Activated naive CD8-positive, alpha-beta T cell treated with anti-CD3 and anti-CD28 coated beads, Interleukin-2, amount 50 U/mL, for 16 hours (primary cell): ENCODE data around the gene UNC13C.

Source experiments
- DNase-seq: peaks from one replicate; pipeline ENCODE4 v3.0.0-alpha.2; 2020; ENCODE audit warnings: low read depth, low spot score

Gene UNC13C

DNA sequence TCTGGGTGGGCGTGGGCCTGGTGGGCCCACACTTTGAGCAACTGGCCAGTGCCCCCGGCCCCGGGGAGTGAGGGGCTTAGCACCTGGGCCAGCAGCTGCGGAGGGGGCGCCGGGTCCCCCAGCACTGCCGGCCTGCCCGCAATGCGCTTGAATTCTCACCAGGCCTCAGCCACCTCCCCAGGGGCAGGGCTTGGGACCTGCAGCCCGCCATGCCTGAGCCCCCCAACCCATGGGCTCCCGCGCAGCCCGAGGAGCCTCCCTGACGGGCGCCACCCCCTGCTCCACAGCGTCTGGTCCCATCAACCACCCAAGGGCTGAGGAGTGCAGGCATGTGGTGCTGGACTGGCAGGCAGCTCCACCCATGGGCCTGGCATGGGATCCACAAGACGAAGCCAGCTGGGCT lies 484.3 kb downstream of the UNC13C start:
- DNase-seq: no peak

DNA sequence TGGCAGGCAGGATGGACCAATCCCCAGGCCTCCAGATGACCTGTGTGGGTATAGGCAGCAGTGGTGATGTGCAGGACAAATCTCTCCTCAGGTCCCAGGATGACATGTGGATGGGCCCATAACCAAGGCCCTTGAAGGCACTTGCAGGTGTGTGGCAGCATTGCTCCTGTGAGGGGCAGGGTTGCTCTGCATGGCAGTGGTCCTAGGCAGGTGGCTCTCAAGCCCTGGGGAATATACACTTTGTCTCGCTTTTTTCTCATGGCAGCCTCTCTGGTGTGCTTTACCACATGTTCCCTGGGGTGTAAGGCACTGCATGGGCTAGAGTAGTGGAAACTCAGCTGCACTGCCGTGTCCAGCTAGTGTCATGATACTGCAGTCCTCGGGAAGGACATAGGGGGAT lies 503.6 kb downstream of the UNC13C start:
- no peak for DNase-seq

DNA sequence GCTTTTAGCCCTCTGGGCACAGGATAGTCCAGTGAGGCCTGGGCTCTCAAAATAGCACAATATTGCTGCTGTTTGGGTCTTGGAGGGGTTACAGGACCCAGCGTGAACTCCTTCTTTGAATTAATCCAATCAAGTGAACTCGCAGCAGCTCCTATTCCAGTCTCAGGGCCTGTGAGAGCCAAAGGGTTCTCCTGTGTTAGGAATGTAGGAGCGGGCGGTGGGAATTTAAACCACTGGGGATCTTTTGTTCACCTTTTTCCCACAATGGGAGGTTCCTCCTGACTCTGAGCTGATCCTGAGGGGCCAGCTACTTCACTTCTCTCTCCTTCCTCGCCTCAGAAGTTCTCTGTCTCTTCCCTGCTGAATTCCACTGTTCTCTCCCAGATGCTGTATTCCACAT lies 504.0 kb downstream of the UNC13C start:
- no peak for DNase-seq

GRCh38 chr15:54500330-54500729 lies 522.1 kb downstream of the UNC13C start:
- no peak for DNase-seq

- DNase-seq: no peak
These were observed 524.3 kb downstream of the UNC13C start for GRCh38 chr15:54502416-54503075.

DNA sequence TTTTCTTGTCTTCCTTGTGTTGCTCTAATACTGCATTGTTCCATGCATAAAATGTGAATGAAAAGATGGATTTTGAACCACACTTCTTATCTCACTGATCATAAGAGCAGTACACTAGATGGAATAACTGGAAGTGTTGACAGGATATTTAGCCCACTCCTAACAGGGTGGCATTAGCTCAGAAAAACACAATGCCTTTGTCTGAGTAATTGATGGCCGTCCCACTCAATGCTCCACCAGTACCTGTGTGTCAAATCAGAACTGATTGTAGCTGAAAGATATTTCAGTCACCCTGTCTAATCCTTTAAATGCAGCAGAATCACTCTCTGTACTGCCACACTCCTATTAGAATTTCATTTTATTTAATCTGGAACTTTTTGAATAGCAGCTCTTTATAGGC lies 526.5 kb downstream of the UNC13C start:
- no peak for DNase-seq

DNA sequence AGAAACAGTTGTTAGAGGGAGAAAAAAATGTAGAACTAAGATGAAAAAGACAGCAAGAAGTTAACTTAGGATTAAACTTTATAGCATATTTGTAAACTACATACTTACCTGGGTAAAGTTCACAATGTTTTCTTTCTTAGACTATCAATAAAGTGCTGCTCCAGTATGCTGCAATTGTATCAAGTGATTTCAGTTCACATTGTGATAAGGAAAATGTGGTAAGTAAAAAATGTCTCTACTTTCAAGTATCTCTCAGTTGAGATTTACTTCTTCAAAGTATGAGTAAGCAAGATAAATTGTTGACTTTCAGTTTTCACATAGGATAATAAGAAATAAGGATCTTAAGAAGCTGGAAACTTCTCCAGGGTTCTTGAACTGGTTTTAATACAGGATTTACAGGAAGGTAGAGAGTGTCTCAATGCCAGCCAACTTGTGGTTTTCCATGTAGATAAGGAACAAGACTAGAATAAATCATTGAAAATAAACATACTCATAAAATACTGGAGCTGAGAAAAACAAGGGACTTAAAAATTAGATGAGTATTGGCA lies 528.8 kb downstream of the UNC13C start:
- no peak for DNase-seq

DNA sequence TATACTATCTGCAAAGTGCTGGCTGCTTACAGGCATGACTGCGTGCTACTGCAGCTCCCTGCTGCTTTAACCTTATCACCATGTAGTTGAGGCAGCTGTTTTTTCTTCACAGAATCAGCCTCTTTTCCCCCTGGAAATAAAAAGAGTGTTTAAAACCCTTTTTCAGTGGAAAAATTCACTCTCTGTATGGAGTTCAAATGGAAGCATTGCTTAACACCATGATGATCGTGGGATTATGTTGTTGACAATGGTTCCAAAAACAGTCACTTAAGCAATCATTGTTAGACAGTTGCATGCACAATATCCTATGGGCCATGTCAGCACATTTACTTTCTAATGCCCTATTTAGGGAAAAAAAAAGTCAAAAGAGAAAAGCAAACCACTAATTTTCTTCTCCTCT lies 536.4 kb downstream of the UNC13C start:
- DNase-seq: no peak

GRCh38 chr15:54515664-54516582 lies 537.7 kb downstream of the UNC13C start:
- DNase-seq: no peak

DNA sequence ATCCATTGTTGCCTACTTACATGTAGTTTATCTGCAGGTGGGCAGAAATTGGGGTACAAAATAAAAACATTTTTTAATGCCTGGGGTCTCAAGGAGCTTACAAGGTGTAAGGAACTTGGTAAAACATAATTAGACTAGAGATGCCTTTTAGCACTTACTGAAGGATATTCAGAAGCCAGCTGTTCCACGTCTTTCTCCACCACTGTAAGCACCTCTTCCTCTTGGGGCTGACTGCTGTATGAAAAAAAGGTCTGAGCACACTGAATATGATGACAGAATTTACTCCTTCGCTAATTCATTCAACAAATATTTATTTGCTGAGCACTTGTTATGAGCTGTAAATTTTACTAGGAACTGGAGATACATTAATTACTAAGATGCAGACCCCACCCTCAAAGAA lies 539.1 kb downstream of the UNC13C start:
- no peak for DNase-seq

GRCh38 chr15:54518156-54518882 lies 540.1 kb downstream of the UNC13C start:
- DNase-seq: no peak

GRCh38 chr15:54519577-54519976 lies 541.3 kb downstream of the UNC13C start:
- no peak for DNase-seq

DNA sequence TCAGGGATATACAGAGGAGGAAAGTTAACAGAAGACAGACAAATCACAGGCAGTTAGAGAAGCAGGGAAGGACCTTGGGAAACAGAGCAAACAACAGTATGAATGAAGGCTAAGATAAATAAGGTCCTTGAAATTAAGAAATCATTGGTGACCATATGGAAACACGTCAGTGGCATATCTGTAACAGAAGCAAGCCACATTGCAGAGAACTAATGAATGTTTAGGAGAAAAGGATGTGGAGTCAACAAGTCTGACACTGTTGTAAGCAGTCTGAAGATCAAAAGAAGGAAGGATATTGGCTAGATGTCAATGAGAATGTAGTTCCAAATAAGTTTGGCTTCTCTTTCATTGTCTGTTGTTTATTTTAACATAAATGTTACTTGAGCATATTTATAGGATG lies 542.4 kb downstream of the UNC13C start:
- DNase-seq: no peak

DNA sequence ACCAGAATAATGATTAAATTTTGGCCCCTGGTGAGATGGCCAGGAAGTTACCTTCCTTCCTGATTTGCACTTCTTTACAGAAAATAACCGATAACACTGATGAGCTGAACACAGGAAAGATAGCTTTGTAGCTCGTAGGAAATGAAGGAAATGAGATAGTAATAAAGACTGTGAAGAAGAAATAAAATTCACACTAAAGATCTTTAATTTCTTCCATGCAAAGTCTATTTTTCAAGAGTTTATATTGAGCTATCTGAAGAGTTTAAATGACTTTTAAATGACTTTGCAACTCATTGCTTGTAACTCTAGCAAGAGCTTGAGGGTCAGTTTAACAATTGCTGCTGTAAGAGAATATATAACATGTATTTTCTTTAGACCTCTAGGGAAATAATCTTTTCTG lies 543.0 kb downstream of the UNC13C start:
- DNase-seq: no peak

GRCh38 chr15:54528021-54528420 lies 549.8 kb downstream of the UNC13C start:
- DNase-seq: no peak

DNA sequence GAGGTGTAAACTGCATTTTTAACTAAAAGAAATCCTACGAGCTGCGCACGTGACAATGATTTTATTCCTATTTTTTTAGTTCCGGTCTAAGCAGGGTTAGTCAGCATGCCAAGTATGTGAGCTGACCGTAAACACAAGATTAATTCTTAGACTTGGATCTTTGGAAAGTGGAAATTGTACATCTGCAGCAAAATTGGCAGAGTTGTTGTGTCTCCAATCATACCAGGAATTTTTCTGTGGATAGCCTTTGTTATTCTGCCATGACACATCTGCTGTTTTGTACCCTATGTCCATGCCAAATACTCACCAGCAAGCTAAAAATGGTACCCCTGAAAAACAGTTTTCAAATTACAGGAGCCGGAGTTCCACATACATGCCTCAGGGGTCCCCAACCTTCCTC lies 562.5 kb downstream of the UNC13C start:
- no peak for DNase-seq

DNA sequence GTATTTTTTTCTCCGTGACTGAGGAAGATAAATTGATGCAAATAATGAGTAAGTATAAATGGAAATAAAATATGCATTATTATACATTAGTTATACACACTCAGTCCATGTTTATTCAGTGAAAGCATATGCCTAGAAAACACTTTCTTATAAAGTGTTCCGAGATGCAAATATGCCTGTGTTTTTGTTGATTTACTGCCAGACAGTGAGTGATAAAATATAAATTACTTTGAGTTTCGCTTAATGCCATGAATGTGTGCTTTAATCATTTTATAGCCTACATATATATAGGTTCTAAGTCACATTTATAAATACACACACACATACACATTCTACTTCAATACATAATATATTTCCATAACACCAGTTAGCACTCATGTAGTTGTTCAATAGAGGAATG lies 569.2 kb downstream of the UNC13C start:
- no peak for DNase-seq

- no peak for DNase-seq
These were observed 572.7 kb downstream of the UNC13C start for GRCh38 chr15:54550954-54551353.

DNA sequence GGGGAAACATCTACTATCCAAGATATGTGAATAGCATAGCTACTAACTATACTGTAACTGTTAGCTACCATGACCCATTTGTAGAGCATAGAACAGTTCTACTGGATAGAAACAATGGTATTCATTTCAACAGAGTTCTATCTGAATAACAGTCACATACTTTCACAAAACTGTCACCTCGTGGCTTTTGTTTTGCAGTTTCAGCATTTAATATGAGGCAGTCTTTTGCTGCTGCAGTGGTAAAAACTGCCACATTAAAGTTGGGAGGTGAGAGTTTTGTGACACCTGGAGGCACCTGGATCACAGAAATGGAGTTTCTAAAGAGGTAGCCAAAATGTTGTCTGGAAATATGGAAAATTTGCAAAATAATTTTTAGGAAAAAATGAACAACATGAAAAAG lies 578.0 kb downstream of the UNC13C start:
- no peak for DNase-seq

DNA sequence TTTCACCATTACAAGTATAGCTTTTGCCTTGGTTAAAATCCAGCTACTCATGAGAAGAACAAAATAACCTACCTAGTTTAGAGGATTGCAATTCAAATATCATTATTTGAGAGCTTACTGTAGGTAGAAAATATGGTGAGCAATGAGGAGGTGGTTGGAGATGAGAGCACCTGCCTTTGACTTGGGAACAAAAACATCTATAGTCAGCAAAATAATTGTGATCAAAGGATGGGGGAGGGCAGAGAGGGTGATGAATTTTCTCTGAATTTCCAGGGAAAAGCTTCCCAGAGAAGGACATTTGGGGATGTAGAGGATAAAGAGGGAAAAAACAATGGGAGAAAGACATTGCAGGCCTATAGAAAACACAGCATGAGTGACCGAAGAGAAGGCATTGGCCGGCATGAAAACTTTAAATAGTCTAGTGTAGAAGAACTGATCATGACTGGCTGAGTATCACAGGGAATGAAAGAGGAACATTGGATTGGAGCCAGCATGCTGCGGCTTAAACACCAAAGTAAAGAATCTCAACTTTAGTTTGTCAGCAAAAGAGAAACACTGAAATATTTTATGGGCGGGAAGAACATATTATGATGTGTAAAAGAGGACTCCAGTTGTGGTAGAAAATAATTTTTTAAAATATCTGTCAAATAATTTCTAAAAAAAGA lies 581.3 kb downstream of the UNC13C start:
- DNase-seq: no peak

DNA sequence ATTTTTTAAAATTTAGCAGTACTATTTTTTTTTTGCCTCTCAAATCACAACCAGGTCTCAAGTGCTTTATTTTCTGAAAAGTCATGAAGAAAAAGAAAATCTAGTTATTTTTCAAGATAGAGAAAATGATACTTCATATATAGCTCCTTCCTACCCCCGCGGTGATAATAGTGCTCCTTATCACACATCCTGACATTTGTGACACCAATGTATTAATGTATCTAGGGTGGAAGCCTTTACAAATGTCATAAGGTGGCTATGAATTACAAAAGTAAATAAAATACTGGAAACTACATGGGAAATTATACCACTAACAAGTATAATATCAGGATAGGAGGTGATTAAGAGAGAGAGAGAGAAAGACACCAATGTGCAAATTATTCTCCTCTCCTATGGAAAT lies 582.2 kb downstream of the UNC13C start:
- no peak for DNase-seq

DNA sequence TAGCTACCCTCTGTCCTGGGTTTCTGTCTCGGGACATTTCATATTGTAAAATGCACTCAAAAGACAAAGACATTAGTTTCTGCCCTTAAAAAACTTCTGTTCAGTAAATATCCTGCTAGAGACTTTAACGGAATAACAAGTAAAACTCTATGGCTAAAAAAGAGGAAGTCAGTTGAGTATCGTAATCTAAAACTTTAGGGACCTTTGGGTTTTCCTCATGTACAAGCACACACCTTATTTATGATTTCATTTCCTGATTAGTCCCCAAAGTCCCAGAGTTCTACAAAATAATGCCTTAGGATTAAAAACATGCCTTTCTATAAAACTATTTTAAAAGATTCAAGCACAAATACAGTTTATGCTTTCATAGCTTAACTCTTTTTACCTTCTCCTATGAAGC lies 585.9 kb downstream of the UNC13C start:
- no peak for DNase-seq
